ENCODE results near the gene SIX1.

- no peak for TF ChIP-seq CTCF (IDR thresholded peaks at IDR 0.05)
- TF ChIP-seq REST (IDR thresholded peaks at IDR 0.05) = no peak
- no peak for TF ChIP-seq RCOR1 (IDR thresholded peaks at IDR 0.05; ENCODE audit: low read depth, low read length)
- TF ChIP-seq MAFK (IDR thresholded peaks at IDR 0.05; ENCODE audit: partially characterized antibody) = no peak
- no peak for TF ChIP-seq KDM1A (IDR thresholded peaks at IDR 0.05; ENCODE audit: low read depth)
- TF ChIP-seq CHD2 (IDR thresholded peaks at IDR 0.05; ENCODE audit: low read length, partially characterized antibody) = no peak
Observed at GRCh38 chr14:60662982-60663381, 13.7 kb upstream of the SIX1 start.

All from A549 (cell line).